H1 (cell line): ENCODE results near the gene TNIK. TPM values are rescaled to one million over a fixed set of nuclear protein-coding genes. Genes with fewer than 3 reads are reported as not detected.

ENCODE experiments used
- CTCF ChIA-PET: fragments of 300-600 bp; sonication (Branson Sonifier 250); formaldehyde crosslinking; loops from one replicate; lab custom pipeline; 2021; ENCODE audit not compliant: partially characterized antibody; lab: Charles Lee
- POLR2A ChIA-PET: fragments of 300-600 bp; sonication (Branson Sonifier 250); formaldehyde crosslinking; loops from one replicate; lab custom pipeline; 2021; ENCODE audit warnings: inconsistent platforms; ENCODE audit not compliant: partially characterized antibody; lab: Charles Lee
- DNase-seq, 2 experiments: peaks; one replicate each; pipeline versions ENCODE4 v3.0.0 to v3.0.0-alpha.2; 2010 to 2022; ENCODE audit warnings: low spot score in 2 of 2, low read depth in 1 of 2, mixed read lengths in 1 of 2
- FAIRE-seq: peaks from 2 replicates; lab custom pipeline; 2011; peaks lifted over from hg19 to GRCh38; lab: Jason Lieb, UNC
- H2AFZ ChIP-seq: 2 replicates; pipeline ENCODE4 v1.8.1; 2012; ENCODE audit warnings: low read length, inconsistent platforms
- H2AK5ac ChIP-seq: 2 replicates; pipeline ENCODE4 v1.6.1; 2013; ENCODE audit warnings: low read depth, low read length
- H2BK120ac ChIP-seq: replicated peaks from 2 replicates; pipeline ENCODE3; 2013; ENCODE audit warnings: low read depth, low read length, inconsistent platforms
- H2BK12ac ChIP-seq: 2 replicates; pipeline ENCODE4 v1.6.1; 2013; ENCODE audit warnings: low read depth, low read length
- H2BK15ac ChIP-seq: 2 replicates; pipeline ENCODE4 v1.6.1; 2013; ENCODE audit warnings: low read length
- H2BK20ac ChIP-seq: 2 replicates; pipeline ENCODE4 v1.6.1; 2013; ENCODE audit warnings: low read length
- H2BK5ac ChIP-seq: 2 replicates; pipeline ENCODE4 v1.6.1; 2013; ENCODE audit warnings: low read depth, low read length
- H3K14ac ChIP-seq: 2 replicates; pipeline ENCODE4 v1.6.1; 2013; ENCODE audit warnings: inconsistent platforms; ENCODE audit not compliant: insufficient read length
- H3K18ac ChIP-seq: 2 replicates; pipeline ENCODE4 v1.6.1; 2013; ENCODE audit warnings: low read length; ENCODE audit errors: extremely low read depth
- H3K23ac ChIP-seq: 2 replicates; pipeline ENCODE4 v1.6.1; 2013; ENCODE audit warnings: inconsistent platforms; ENCODE audit not compliant: insufficient read length
- H3K23me2 ChIP-seq: 2 replicates; pipeline ENCODE4 v1.6.1; 2013; ENCODE audit warnings: low read depth, low read length
- H3K27ac ChIP-seq: 2 replicates; pipeline ENCODE4 v1.6.1; 2011; ENCODE audit warnings: low read depth, low read length, inconsistent platforms
- H3K27me3 ChIP-seq, 4 experiments: replicated peaks in 1 of 4; 1 replicate in 1 of 4; 2 replicates in 3 of 4; pipeline versions ENCODE4 v1.6.1 to v1.8.1; 2011 to 2013; ENCODE audit warnings: low read length in 3 of 4, mild to moderate bottlenecking in 3 of 4, inconsistent platforms in 2 of 4, mixed read lengths in 2 of 4, moderate library complexity in 1 of 4; ENCODE audit not compliant: control insufficient read depth in 3 of 4, insufficient read depth in 3 of 4; ENCODE audit errors: extremely low read depth in 1 of 4
- H3K36me3 ChIP-seq, 4 experiments: 2 replicates each; pipeline versions ENCODE4 v1.6.1 to v1.8.1; 2011 to 2013; ENCODE audit warnings: mild to moderate bottlenecking in 4 of 4, low read length in 3 of 4, moderate library complexity in 2 of 4, control low read depth in 1 of 4, inconsistent platforms in 1 of 4; ENCODE audit not compliant: insufficient read depth in 4 of 4, control insufficient read depth in 2 of 4
- H3K4ac ChIP-seq: replicated peaks from 2 replicates; pipeline ENCODE3; 2013; ENCODE audit warnings: low read length, low read depth, mixed read lengths, inconsistent platforms; ENCODE audit not compliant: insufficient read length
- H3K4me1 ChIP-seq, 4 experiments: replicated peaks in 1 of 4; 1 replicate in 1 of 4; 2 replicates in 3 of 4; pipeline versions ENCODE4 v1.6.1 to v1.8.1; 2011 to 2013; ENCODE audit warnings: low read length in 3 of 4, inconsistent platforms in 2 of 4, mixed read lengths in 1 of 4; ENCODE audit not compliant: insufficient read depth in 4 of 4, control insufficient read depth in 3 of 4
- H3K4me2 ChIP-seq, 2 experiments: 2 replicates each; pipeline versions ENCODE4 v1.6.1 to v1.8.1; 2011 to 2013; ENCODE audit warnings: low read depth in 2 of 2, low read length in 2 of 2, control low read depth in 1 of 2, inconsistent platforms in 1 of 2, mild to moderate bottlenecking in 1 of 2; ENCODE audit not compliant: insufficient read depth in 1 of 2
- H3K4me3 ChIP-seq, 4 experiments: fragments of 200-600, 300-600 bp in 1 of 4; sonication (generic), shearing (Covaris generic), sonication (Bioruptor Twin) in 1 of 4; 2 replicates each; pipeline versions ENCODE4 v1.5.1 to v1.8.1; 2011 to 2016; ENCODE audit warnings: low read length in 4 of 4, low read depth in 3 of 4, control low read depth in 2 of 4, inconsistent platforms in 2 of 4, mild to moderate bottlenecking in 2 of 4, mixed read lengths in 1 of 4, moderate library complexity in 1 of 4; ENCODE audit not compliant: insufficient read depth in 2 of 4; ENCODE audit errors: extremely low read depth in 1 of 4
- H3K56ac ChIP-seq: replicated peaks from 2 replicates; pipeline ENCODE3; 2013; ENCODE audit warnings: low read depth, mild to moderate bottlenecking, mixed read lengths, low read length, inconsistent platforms; ENCODE audit not compliant: insufficient read length
- H3K79me1 ChIP-seq: 2 replicates; pipeline ENCODE4 v1.6.1; 2013; ENCODE audit warnings: low read depth, low read length, control low read depth
- H3K79me2 ChIP-seq, 2 experiments: 2 replicates each; pipeline versions ENCODE4 v1.6.1 to v1.8.1; 2012 to 2013; ENCODE audit warnings: low read length in 2 of 2, mild to moderate bottlenecking in 2 of 2, inconsistent platforms in 1 of 2; ENCODE audit not compliant: insufficient read depth in 2 of 2, control insufficient read depth in 1 of 2
- H3K9ac ChIP-seq, 4 experiments: replicated peaks in 1 of 4; 1 replicate in 1 of 4; 2 replicates in 3 of 4; pipeline versions ENCODE4 v1.6.1 to v1.8.1; 2011 to 2013; ENCODE audit warnings: low read depth in 3 of 4, low read length in 3 of 4, control low read depth in 2 of 4, mild to moderate bottlenecking in 2 of 4, moderate library complexity in 2 of 4, inconsistent platforms in 1 of 4; ENCODE audit errors: extremely low read depth in 1 of 4
- H3K9me3 ChIP-seq, 2 experiments: 2 replicates each; pipeline versions ENCODE4 v1.6.1 to v1.8.1; 2012 to 2013; ENCODE audit warnings: mild to moderate bottlenecking in 2 of 2, moderate library complexity in 2 of 2, control low read depth in 1 of 2, inconsistent platforms in 1 of 2, low read depth in 1 of 2, low read length in 1 of 2, mixed read lengths in 1 of 2; ENCODE audit not compliant: insufficient read depth in 2 of 2
- H4K20me1 ChIP-seq, 2 experiments: replicated peaks in 1 of 2; 2 replicates each; pipeline versions ENCODE3 to v1.8.1; 2011 to 2013; ENCODE audit warnings: inconsistent platforms in 2 of 2, low read length in 2 of 2, mild to moderate bottlenecking in 1 of 2; ENCODE audit not compliant: insufficient read depth in 2 of 2, control insufficient read depth in 1 of 2
- H4K5ac ChIP-seq: 2 replicates; pipeline ENCODE4 v1.6.1; 2013; ENCODE audit warnings: low read length, low read depth, mixed read lengths, inconsistent platforms; ENCODE audit not compliant: insufficient read length
- H4K8ac ChIP-seq: 2 replicates; pipeline ENCODE4 v1.8.0; 2013; ENCODE audit warnings: mild to moderate bottlenecking, moderate library complexity, low read length, inconsistent platforms; ENCODE audit not compliant: insufficient read depth; ENCODE audit errors: extremely low read depth
- H4K91ac ChIP-seq: replicated peaks from 2 replicates; pipeline ENCODE3; 2013; ENCODE audit warnings: low read length, mixed read lengths, inconsistent platforms; ENCODE audit not compliant: insufficient read length
- FOSL1 ChIP-seq: IDR thresholded peaks from 2 replicates; pipeline ENCODE4 v1.6.1; 2011; ENCODE audit warnings: mild to moderate bottlenecking, low read depth, low read length, moderate library complexity; ENCODE audit not compliant: insufficient read depth
- ZNF274 ChIP-seq: IDR thresholded peaks from 2 replicates; pipeline ENCODE4 v1.7.0; 2012; ENCODE audit warnings: low read length, borderline replicate concordance; ENCODE audit errors: extremely low read depth
- WGBS, 2 experiments: shearing (Covaris generic) in 1 of 2; methylation state at CpG; one replicate each; pipeline versions ENCODE4 v1.1.6 to v1.1.7; 2013 to 2015; ENCODE audit warnings: low lambda C conversion rate in 2 of 2, mixed read lengths in 2 of 2, inconsistent platforms in 1 of 2, low coverage in 1 of 2, missing lambda C conversion rate in 1 of 2; ENCODE audit not compliant: insufficient replicate concordance in 2 of 2, insufficient coverage in 1 of 2, insufficient read length in 1 of 2; ENCODE audit errors: extremely low coverage in 1 of 2, missing lambda C conversion rate in 1 of 2; 5-methylcytosine and 5-hydroxymethylcytosine counted together
- polyA plus RNA-seq, 7 experiments: library from polyadenylated mRNA; depleted of rRNA in 3 of 7; stranded (reverse) in 5 of 7; unstranded in 2 of 7; fragments of >200 nt in 5 of 7; fragments of 200-250 nt in 2 of 7; gene quantifications; 1 replicate in 5 of 7; 2 replicates in 1 of 7; 4 replicates in 1 of 7; pipeline versions ENCODE4 v1.2.1 to v1.2.3, GENCODE V29; 2011 to 2013; ENCODE audit warnings: missing spikeins in 2 of 7, mixed read lengths in 2 of 7
- total RNA-seq: library from RNA; stranded (reverse); fragmentation: NEBNext Ultra II Directional; extraction: Animal tissue kit (Norgen Biotek cat#: 25700); gene quantifications from 2 replicates; pipeline ENCODE4 v1.2.1, GENCODE V29; 2021

TNIK gene
- total and polyA plus RNA-seq, 2 of the 8 experiments (the other 6 are each of a cell fraction or from before 2014, with no cell fraction given): 7.4 to 42.0 TPM

DNA sequence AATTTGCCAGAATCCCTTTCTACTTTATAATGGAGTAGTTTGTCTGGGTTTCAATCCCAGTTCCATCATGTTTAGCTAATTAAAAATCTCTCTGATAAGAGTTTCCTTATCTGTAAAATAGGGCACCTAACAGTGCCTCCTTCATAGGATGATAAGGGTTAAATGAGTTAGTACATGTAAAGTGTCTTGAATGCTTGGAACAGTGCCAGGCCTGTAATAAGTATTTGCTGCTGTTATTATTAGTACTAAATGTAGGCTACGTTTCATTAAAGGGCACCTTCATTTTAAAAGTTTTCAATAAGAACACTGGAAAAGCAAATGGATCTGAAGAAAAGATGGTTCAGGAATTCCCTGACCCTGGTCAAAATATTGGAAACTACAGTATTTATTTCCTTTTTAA is 421.9 kb downstream of the TNIK start:
- H4K20me1 ChIP-seq: no peaks in the 10 kb centered on the region
- FAIRE-seq (no peak), DNase-seq (no peak)
- H4K91ac ChIP-seq: no peak overlapping the region
- H4K5ac ChIP-seq: no peak overlapping the region
- no peak overlapping the region for H3K4me3 ChIP-seq
- no peak overlapping the region for H2BK5ac ChIP-seq
- no peak overlapping the region for H3K14ac ChIP-seq
- no peak overlapping the region for H3K4ac ChIP-seq
- H2BK20ac ChIP-seq: no peak overlapping the region
- no peak overlapping the region for H2BK15ac ChIP-seq
- no peaks in the 10 kb centered on the region for H3K36me3 ChIP-seq
- no peaks in the 10 kb centered on the region for H3K79me2 ChIP-seq
- H3K23ac ChIP-seq: no peak overlapping the region
- no peaks in the 10 kb centered on the region for H3K4me1 ChIP-seq
- CTCF ChIA-PET: interaction anchor here (1.5 kb wide), 1 partner anchor 20 kb away, joined by 6 read pairs; no protein-coding TSS in a partner anchor
- H3K18ac ChIP-seq: no peak overlapping the region
- H3K27ac ChIP-seq: no peak overlapping the region
- POLR2A ChIA-PET: no interaction called here
- WGBS, 2 experiments: 82% methylated on average over 1 of the region's 1 CpG; no CpG with 5 or more reads in 1 of the 2 experiments
- no peak overlapping the region for H3K56ac ChIP-seq
- no peak overlapping the region for H2AFZ ChIP-seq
- no peak for TF ChIP-seq ZNF274
- TF ChIP-seq FOSL1: no peak
- no peak overlapping the region for H2BK120ac ChIP-seq
- H3K23me2 ChIP-seq: no peaks in the 10 kb centered on the region
- H3K9me3 ChIP-seq: no peaks in the 10 kb centered on the region
- no peaks in the 10 kb centered on the region for H3K27me3 ChIP-seq
- H2BK12ac ChIP-seq: no peak overlapping the region
- no peak overlapping the region for H3K4me2 ChIP-seq
- no peaks in the 10 kb centered on the region for H3K79me1 ChIP-seq
- no peak overlapping the region for H4K8ac ChIP-seq
- H2AK5ac ChIP-seq: no peak overlapping the region
- no peak overlapping the region for H3K9ac ChIP-seq
